Measurements from ENCODE around the gene TPBG.
A peak's percentile ranks its signal among the peaks of the same experiment; 100 is the strongest.

The TPBG gene, protein sequence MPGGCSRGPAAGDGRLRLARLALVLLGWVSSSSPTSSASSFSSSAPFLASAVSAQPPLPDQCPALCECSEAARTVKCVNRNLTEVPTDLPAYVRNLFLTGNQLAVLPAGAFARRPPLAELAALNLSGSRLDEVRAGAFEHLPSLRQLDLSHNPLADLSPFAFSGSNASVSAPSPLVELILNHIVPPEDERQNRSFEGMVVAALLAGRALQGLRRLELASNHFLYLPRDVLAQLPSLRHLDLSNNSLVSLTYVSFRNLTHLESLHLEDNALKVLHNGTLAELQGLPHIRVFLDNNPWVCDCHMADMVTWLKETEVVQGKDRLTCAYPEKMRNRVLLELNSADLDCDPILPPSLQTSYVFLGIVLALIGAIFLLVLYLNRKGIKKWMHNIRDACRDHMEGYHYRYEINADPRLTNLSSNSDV

DNA sequence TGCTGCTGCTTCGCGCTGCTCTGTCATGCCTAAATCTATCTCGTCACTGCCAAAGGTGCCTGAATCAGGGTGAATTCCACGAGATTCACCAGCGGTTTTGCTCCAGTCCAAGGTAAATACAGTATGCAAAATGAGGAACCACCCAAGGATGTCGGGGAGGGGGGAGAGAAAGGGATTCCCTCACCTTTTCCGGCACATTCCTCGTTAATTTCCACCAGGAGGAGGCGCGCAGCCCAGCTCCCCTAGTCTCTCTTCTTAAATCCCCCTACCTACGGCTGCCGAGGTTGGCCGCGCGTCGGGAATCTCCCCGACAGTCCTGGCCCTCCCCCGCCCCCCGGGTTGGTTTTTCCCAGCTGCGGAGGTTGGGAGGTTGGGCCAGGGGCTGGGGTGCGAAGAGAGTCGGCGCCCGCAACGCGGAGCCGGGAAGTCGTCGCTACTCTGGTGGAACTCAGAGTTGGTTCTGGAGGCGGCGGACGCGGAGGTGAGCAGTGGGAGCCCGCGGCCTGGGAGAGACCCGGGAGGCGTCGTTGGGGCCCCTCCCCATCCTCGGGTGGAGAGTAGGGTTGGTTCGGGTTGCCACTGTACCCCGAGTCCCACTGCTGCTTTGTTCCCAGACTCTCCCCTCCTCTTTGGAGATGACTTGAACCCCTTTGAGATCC lies at the start of gene TPBG:
Gene TPBG, plus strand, starts transcription at position 390 of the 659 bp plus-strand sequence. CDS start 1,145 bp downstream, outside the sequence.
- peak; percentile 56 for DNase-seq (ENCODE audit: low spot score)

DNA sequence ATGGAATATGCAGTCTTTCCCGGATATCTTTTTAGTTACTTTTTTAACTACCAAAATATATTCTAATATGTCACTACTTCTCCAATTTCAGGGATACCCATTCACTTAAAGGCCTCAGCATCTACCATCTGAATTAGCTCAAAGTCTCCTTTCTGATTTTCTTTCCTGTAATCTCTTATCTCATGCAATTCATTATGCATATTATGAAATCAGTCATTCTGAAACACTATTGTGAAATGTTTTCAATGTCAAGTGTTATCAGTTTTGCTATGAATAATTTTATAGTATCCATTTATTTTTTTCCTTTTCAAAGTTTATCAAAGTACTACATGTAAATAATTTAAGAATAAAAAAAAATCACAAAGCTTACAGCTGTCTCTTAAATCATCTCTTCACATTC lies 41.2 kb upstream of the TPBG start:
- TF ChIP-seq, protein P1, sequence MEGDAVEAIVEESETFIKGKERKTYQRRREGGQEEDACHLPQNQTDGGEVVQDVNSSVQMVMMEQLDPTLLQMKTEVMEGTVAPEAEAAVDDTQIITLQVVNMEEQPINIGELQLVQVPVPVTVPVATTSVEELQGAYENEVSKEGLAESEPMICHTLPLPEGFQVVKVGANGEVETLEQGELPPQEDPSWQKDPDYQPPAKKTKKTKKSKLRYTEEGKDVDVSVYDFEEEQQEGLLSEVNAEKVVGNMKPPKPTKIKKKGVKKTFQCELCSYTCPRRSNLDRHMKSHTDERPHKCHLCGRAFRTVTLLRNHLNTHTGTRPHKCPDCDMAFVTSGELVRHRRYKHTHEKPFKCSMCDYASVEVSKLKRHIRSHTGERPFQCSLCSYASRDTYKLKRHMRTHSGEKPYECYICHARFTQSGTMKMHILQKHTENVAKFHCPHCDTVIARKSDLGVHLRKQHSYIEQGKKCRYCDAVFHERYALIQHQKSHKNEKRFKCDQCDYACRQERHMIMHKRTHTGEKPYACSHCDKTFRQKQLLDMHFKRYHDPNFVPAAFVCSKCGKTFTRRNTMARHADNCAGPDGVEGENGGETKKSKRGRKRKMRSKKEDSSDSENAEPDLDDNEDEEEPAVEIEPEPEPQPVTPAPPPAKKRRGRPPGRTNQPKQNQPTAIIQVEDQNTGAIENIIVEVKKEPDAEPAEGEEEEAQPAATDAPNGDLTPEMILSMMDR (IDR thresholded peaks at IDR 0.05; ENCODE audit: extremely low read depth, missing control alignments) = no peak

More for the DNA sequence above, at the start of gene TPBG:
- TF ChIP-seq, protein P1 (IDR thresholded peaks at IDR 0.05; ENCODE audit: extremely low read depth, missing control alignments) = peak; percentile 9

DNA sequence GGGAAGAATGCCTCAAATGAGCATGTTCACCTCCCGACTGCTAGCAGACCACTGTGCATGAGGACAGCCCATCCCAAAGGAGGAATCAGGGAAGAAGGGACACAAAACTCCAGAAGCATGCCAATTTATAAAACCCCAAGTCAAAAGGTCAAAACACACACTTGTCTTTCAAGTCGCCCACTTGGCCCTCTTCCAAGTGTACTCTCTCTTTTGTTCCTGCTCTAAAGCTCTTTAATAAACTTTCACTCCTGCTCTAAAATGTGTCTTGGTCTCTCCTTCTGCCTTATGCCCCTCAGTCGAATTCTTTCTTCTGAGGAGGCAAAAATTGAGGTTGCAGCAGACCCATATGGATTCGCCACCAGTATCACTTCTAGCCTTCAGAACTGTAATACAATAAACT lies 33.9 kb upstream of the TPBG start:
- TF ChIP-seq, protein P1 (IDR thresholded peaks at IDR 0.05; ENCODE audit: extremely low read depth, missing control alignments) = no peak
- no peak for DNase-seq (ENCODE audit: low spot score)

More for the DNA sequence above, 41.2 kb upstream of the TPBG start:
- no peak for DNase-seq (ENCODE audit: low spot score)

DNA sequence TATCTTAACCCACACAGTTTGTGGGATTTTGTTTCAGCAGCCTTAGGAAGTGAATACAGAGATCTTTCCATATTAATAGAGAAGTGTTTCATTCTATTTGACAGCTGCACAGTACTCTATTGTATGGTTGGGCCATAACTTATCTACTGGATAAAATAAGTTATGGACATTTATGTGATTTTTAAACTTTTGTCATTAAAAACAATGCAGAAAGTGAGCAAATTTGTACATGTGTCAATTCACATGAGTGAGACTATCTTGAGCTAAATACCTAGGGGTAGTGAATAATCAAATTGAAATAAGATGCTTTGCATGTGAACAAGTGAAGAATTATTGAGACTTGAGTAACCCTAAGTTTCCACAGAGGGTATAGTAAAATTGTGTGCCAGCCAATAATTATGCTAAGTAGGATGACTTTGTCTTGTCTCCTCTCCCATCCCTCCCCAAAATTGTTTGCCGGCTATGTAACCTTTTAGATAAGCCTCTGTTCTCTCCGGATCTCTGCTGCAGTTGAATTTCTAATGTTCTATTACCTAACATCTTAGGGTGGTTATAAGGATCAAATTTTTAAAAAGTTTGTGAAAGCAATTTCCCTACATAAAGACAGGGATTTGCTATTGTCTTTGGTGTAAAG lies 33.3 kb upstream of the TPBG start:
- TF ChIP-seq, protein P1 (IDR thresholded peaks at IDR 0.05; ENCODE audit: extremely low read depth, missing control alignments) = no peak
- DNase-seq (ENCODE audit: low spot score) = no peak

DNA sequence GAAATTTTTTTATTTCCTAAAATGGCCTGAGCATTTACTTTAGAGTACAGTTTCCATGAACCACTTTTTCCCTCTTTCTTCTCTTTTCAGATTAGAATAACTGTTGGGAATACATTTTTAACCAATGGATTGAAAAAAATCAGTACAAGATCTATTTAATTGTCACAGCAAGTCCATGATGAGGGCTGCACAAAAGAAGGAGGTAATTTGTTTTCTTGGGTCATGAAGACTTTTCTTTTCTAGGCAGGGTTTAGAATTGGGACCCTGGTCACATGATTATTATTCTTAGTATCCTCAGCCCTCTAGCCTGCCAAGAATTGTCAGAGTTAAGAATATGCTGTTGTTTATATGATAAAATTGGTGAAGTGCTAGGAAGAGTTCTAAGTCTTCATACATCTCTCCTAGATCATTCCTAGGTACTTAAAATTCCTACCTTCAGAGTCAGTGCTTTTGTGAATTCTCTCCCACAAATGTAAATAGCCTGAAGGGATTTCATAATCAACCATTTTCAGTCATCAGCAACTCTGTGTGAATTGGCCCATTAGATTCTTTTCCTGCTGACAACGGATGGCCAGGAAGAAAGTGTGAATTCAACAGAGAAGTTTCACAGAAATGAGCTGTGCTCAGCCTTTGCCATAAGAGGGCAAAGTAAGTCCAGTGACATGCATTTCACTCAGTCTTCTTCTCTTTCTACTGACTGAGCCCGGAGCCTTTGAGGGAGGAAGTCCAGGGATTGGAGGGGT lies 32.4 kb upstream of the TPBG start:
- TF ChIP-seq, protein P1 (IDR thresholded peaks at IDR 0.05; ENCODE audit: extremely low read depth, missing control alignments) = no peak
- no peak for DNase-seq (ENCODE audit: low spot score)

DNA sequence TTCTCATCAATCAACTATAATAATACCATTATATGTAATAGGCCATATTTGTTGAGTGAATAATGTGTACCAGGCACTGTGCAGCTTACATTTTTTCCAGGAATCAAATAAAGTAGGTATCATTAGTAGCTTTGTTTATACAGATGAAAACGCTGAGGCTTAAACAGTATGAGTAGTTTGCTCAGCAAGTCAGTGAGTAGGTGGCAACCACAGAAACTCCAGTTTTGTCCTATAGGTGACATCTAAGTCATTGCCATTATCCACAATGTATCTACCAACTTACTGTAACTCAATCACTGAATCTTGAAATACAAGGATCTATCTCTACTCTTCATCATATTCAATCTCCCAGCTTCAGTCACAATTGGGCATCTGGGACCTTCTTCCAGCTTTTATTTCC lies 29.8 kb upstream of the TPBG start:
- no peak for DNase-seq (ENCODE audit: low spot score)
- TF ChIP-seq, protein P1 (IDR thresholded peaks at IDR 0.05; ENCODE audit: extremely low read depth, missing control alignments) = no peak
